Loucy (cell line): ENCODE results near the gene ASCL1.

Experiments
- EZH2phosphoT487 ChIP-seq: fragments of 200-600 bp; IDR thresholded peaks from 2 replicates; pipeline ENCODE4 v1.6.1; 2018; ENCODE audit warnings: antibody characterized with exemption, mild to moderate bottlenecking, moderate library complexity, borderline replicate concordance
- TF ChIP-seq, protein P1 (sequence below): fragments of 200-600 bp; sonication (generic); conservative IDR thresholded peaks from 2 replicates; pipeline ENCODE4 v1.5.1; 2014; ENCODE audit warnings: mild to moderate bottlenecking, antibody characterized with exemption, low read length

DNA sequence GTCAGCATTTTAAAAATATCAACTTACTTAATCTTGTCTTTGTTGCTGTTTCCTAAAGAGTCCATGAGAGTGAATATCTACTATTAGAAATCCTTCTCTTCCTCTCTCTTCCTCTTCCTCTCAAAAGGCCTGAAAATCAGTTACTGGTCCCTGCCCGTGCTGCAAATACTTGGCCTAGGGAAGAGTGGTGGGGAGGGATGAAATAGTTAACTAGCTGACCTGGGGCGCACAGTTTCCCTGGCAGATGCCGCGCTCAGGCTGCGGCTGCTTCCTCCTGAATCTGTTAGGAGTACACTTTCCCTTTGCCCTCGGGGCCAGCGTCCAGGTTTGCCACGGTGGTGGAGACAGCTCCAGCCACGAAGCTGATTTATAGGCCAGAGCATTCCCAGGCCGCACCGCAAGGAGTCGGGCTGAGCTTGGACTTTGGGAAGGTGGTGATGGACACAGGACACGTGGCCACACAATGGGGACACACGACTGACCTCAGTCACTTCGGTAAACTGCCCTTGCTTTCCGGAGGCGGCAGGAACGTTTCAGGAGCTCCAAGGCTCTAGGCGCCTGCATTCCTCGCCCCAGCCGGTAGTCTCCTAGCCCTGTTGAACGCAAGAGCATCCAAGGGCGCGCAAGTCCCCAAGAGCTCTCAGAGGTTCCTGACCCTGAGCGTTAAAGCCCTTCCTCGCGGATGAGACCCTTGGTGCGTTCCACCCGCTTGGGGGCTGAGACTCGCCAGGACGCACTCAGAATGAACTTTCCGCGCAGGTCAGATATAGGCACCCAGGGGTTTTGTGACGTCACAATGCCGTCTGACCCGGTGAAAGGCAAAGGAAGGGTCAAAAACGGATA lies 7.1 kb upstream of the ASCL1 start:
- TF ChIP-seq, protein P1, sequence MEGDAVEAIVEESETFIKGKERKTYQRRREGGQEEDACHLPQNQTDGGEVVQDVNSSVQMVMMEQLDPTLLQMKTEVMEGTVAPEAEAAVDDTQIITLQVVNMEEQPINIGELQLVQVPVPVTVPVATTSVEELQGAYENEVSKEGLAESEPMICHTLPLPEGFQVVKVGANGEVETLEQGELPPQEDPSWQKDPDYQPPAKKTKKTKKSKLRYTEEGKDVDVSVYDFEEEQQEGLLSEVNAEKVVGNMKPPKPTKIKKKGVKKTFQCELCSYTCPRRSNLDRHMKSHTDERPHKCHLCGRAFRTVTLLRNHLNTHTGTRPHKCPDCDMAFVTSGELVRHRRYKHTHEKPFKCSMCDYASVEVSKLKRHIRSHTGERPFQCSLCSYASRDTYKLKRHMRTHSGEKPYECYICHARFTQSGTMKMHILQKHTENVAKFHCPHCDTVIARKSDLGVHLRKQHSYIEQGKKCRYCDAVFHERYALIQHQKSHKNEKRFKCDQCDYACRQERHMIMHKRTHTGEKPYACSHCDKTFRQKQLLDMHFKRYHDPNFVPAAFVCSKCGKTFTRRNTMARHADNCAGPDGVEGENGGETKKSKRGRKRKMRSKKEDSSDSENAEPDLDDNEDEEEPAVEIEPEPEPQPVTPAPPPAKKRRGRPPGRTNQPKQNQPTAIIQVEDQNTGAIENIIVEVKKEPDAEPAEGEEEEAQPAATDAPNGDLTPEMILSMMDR, result no peak
- no peak for TF ChIP-seq EZH2phosphoT487
